Brain microvascular endothelial cell (primary cell): ENCODE measurements around the gene TXNDC5.

Source experiments
- DNase-seq: peaks from one replicate; pipeline ENCODE4 v3.0.0-alpha.2; 2020
- H3K27ac ChIP-seq: fragments of 250-450 bp; sonication (Bioruptor Pico); 2 replicates; pipeline ENCODE4 v1.5.1; 2020; ENCODE audit warnings: mild to moderate bottlenecking, moderate library complexity
- H3K27me3 ChIP-seq: fragments of 250-450 bp; sonication (Bioruptor Pico); replicated peaks from 2 replicates; pipeline ENCODE4 v1.5.1; 2020; ENCODE audit warnings: mild to moderate bottlenecking
- H3K36me3 ChIP-seq: fragments of 250-450 bp; sonication (Bioruptor Pico); replicated peaks from 2 replicates; pipeline ENCODE4 v1.5.1; 2020; ENCODE audit warnings: mild to moderate bottlenecking
- H3K4me3 ChIP-seq: 2 replicates; pipeline ENCODE4 v1.5.1; 2011; ENCODE audit warnings: low read depth, mild to moderate bottlenecking, control low read depth, low read length, moderate library complexity
- CTCF ChIP-seq: IDR thresholded peaks from 2 replicates; pipeline ENCODE4 v1.5.1; 2011; ENCODE audit warnings: low read depth, mild to moderate bottlenecking, moderate library complexity, low read length, control low read depth, inconsistent platforms; ENCODE audit errors: missing control alignments
- in situ Hi-C: cut with HindIII; loops from 2 replicates; pipeline ENCODE4 v1.10.0; 2017; ENCODE audit warnings: low sequenced_read_pairs, low pct_ligation_motif_present

The TXNDC5 gene

GRCh38 chr6:7887278-7887991, 23.2 kb downstream of the TXNDC5 start:
- no peak overlapping the region for H3K4me3 ChIP-seq
- peaks cover 88% of the 10 kb centered on the region for H3K36me3 ChIP-seq
- H3K27ac ChIP-seq = no peak overlapping the region
- in situ Hi-C loops = no loop called here
- DNase-seq = no peak
- H3K27me3 ChIP-seq = no peaks in the 10 kb centered on the region
- no peak for TF ChIP-seq CTCF

- DNase-seq = no peak
- Histone ChIP-seq H3K27ac (no peak overlapping the region), H3K36me3 (peaks cover 86% of the 10 kb centered on the region), H3K4me3 (no peak overlapping the region), H3K27me3 (no peaks in the 10 kb centered on the region)
- in situ Hi-C loops = no loop called here
- no peak for TF ChIP-seq CTCF
Measured at GRCh38 chr6:7886132-7886531, 24.5 kb downstream of the TXNDC5 start.

- Histone ChIP-seq H3K27me3 (no peaks in the 10 kb centered on the region), H3K36me3 (peaks cover 67% of the 10 kb centered on the region), H3K4me3 (no peak overlapping the region), H3K27ac (no peak overlapping the region)
- TF ChIP-seq CTCF = no peak
- in situ Hi-C loops = no loop called here
- no peak for DNase-seq
Measured at GRCh38 chr6:7883381-7883780, 27.2 kb downstream of the TXNDC5 start.

GRCh38 chr6:7882505-7883257, 27.9 kb downstream of the TXNDC5 start:
- H3K27ac ChIP-seq = no peak overlapping the region
- DNase-seq = no peak
- no peak for TF ChIP-seq CTCF
- no peaks in the 10 kb centered on the region for H3K27me3 ChIP-seq
- in situ Hi-C loops = no loop called here
- peaks cover 65% of the 10 kb centered on the region for H3K36me3 ChIP-seq
- H3K4me3 ChIP-seq = no peak overlapping the region

GRCh38 chr6:7881765-7882500, 28.7 kb downstream of the TXNDC5 start:
- no peak overlapping the region for H3K27ac ChIP-seq
- in situ Hi-C loops = no loop called here
- no peaks in the 10 kb centered on the region for H3K27me3 ChIP-seq
- peaks cover 62% of the 10 kb centered on the region for H3K36me3 ChIP-seq
- no peak overlapping the region for H3K4me3 ChIP-seq
- DNase-seq = no peak
- TF ChIP-seq CTCF = no peak
